Uterus (tissue), 4 donors: Measurements from ENCODE around the gene CDK3. TPM values are rescaled to one million over a fixed set of nuclear protein-coding genes. Genes with fewer than 3 reads are reported as not detected.

Experiments
- DNase-seq, 2 donors: peaks; one replicate each; pipeline ENCODE4 v3.0.0-alpha.2; 2019 to 2020
- H3K27ac ChIP-seq, 2 donors: fragments of 200-600 bp; sonication (generic); 1 replicate in 1 of 2; 2 replicates in 1 of 2; pipeline ENCODE4 v1.5.1; 2016 to 2018
- H3K27me3 ChIP-seq, 2 donors: fragments of 200-600 bp; sonication (generic); one replicate each; pipeline ENCODE4 v1.5.1; 2018 to 2019; ENCODE audit warnings: control low read depth in 1 of 2
- H3K36me3 ChIP-seq, 2 donors: fragments of 200-600 bp; sonication (generic); one replicate each; pipeline ENCODE4 v1.5.1; 2019; ENCODE audit warnings: control low read depth in 1 of 2
- H3K4me1 ChIP-seq, 2 donors: fragments of 200-600 bp; sonication (generic); one replicate each; pipeline ENCODE4 v1.5.1; 2018 to 2019; ENCODE audit warnings: control low read depth in 1 of 2
- H3K4me3 ChIP-seq, 2 donors: fragments of 200-600 bp; sonication (generic); 1 replicate in 1 of 2; 2 replicates in 1 of 2; pipeline ENCODE4 v1.5.1; 2018 to 2019; ENCODE audit warnings: mild to moderate bottlenecking in 1 of 2
- H3K9me3 ChIP-seq, 2 donors: fragments of 200-600 bp; sonication (generic); one replicate each; pipeline ENCODE4 v1.5.1; 2019; ENCODE audit warnings: control low read depth in 1 of 2
- CTCF ChIP-seq, 4 experiments: fragments of 200-600 bp in 2 of 4; fragments of 450-650 bp in 2 of 4; sonication (generic) in 2 of 4; IDR thresholded peaks; one replicate each; pipeline ENCODE4 v1.5.1; 2016 to 2019; ENCODE audit warnings: antibody characterized with exemption in 4 of 4, mild to moderate bottlenecking in 2 of 4, moderate library complexity in 1 of 4
- POLR2A ChIP-seq, 2 donors: fragments of 450-650 bp; IDR thresholded peaks; one replicate each; pipeline ENCODE4 v1.6.1; 2016; ENCODE audit warnings: antibody characterized with exemption in 2 of 2, mild to moderate bottlenecking in 1 of 2, moderate library complexity in 1 of 2
- intact Hi-C: fragments of 100-400 bp; cut with DNase I; formaldehyde crosslinking; loops from one replicate; pipeline ENCODE4 v1.15.1; 2023; ENCODE audit warnings: low total_unique reads
- total RNA-seq, 4 donors: library from RNA; depleted of rRNA in 3 of 4; stranded (reverse); fragments of >200 nt in 3 of 4; gene quantifications; one replicate each; pipeline versions ENCODE4 v1.1.0 to v1.2.4, GENCODE V29; 2014 to 2023
- donor health status: DM: yes; HTN: yes; CAD: no.

CDK3 gene
- total RNA-seq: 10 to 100 TPM in 1 of 4 donors, 1 to 10 TPM in 2, not detected in 1; 8.5 to 10.8 (median 9.6) TPM

- TF ChIP-seq CTCF (IDR thresholded peaks at IDR 0.05) (no peak), POLR2A (IDR thresholded peaks at IDR 0.05) (no peak)
- no peak within 1 kb of the TSS for H3K27ac ChIP-seq
- no peak within 1 kb of the TSS for H3K4me3 ChIP-seq
- H3K36me3 ChIP-seq: no peaks in the 10 kb centered on the region
- no peaks in the 10 kb centered on the region for H3K27me3 ChIP-seq
- no peaks in the 10 kb centered on the region for H3K4me1 ChIP-seq
- no peak for DNase-seq
- H3K9me3 ChIP-seq: no peaks in the 10 kb centered on the region
- intact Hi-C loops: no loop called here
Observed at GRCh38 chr17:76000755-76001521, at the start of gene CDK3. Gene CDK3 (plus strand): TSS chr17:76000855. CDS start chr17:76001426, 571 bp downstream.

DNA sequence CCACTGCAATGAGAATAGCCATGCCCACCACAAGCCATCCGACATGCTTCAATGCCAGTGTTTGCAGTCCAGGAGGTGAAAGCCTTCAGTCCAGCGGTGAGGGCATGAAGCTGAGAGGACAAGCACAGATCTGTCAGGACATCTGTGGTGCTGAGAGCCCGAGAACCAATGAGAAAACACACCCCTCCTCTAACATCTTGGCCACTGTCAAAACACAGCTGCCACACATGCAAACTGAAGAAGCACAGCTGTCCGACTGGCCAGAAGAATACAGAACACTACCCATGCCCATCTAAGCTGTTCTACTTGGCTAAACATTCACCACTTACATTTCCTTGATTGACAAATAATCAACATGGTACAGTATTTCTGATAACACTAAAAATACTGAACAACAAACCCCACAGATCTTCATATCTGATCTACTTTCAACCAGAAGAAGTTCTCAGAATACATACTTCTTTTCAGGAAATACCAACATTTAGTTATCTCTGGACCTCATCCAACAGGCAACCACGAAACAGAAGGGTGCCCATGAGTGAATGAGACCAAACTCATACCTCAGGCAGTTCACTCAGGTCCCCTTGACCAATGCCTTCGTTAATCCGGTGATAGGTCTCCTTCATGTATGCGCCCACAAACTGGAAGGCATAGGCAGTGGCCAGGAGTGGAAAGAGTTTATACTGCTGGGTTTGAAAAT lies 49.6 kb upstream of the CDK3 start:
- Histone ChIP-seq H3K27me3 (no peaks in the 10 kb centered on the region), H3K4me1 (no peaks in the 10 kb centered on the region), H3K36me3 (no peaks in the 10 kb centered on the region), H3K9me3 (no peaks in the 10 kb centered on the region), H3K27ac (no peak overlapping the region), H3K4me3 (no peak overlapping the region)
- no peak for DNase-seq
- intact Hi-C loops: no loop called here
- no peak for TF ChIP-seq CTCF (IDR thresholded peaks at IDR 0.05)
- no peak for TF ChIP-seq POLR2A (IDR thresholded peaks at IDR 0.05)

DNA sequence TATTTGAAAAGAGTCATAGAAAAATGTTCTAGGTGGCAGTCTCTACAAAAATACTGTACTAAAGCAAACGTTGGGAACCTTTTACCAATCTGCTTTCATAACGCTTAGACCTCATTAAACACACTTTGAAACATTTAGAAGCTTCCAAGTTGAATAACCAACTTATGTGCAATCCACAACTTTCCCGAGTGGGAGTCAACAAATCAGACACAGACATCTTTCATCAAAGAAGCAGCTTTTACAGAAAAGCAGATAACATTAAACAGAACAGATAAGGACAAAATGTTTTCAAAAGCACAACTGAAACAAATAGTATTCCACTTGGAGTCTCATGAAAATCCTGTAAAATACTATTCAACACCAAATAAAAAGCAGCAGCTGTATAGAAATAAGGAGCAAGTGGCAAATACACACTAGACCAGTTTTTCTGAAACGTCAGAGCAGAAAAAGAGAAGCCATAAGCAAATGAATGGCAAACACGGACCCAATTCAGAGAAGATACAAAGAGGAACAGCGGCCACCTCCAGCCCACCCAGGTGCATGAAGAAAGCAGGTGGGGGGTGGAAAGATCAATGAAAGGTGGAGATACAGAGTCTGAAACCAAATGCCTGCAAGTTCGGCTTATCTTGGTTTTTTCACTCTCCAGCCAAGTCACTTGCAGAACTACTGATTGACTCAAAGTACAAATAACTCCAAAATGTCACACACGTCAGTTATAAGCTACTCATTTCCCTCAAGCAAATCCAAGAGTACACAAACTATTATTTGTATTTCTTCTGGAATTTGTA lies 41.4 kb upstream of the CDK3 start:
- Histone ChIP-seq H3K27ac (peak overlapping the region in 1 of 2 donors; percentile 44), H3K9me3 (no peaks in the 10 kb centered on the region), H3K27me3 (no peaks in the 10 kb centered on the region), H3K4me1 (no peaks in the 10 kb centered on the region), H3K4me3 (no peak overlapping the region), H3K36me3 (no peaks in the 10 kb centered on the region)
- no peak for DNase-seq
- intact Hi-C loops: no loop called here
- TF ChIP-seq POLR2A (IDR thresholded peaks at IDR 0.05) (no peak), CTCF (IDR thresholded peaks at IDR 0.05) (no peak)

GRCh38 chr17:75959839-75960511 lies 40.7 kb upstream of the CDK3 start:
- TF ChIP-seq CTCF (IDR thresholded peaks at IDR 0.05) (no peak), POLR2A (IDR thresholded peaks at IDR 0.05) (no peak)
- peak overlapping the region in 1 of 2 donors; percentile 43 for H3K27ac ChIP-seq
- no peaks in the 10 kb centered on the region for H3K27me3 ChIP-seq
- DNase-seq: no peak
- no peaks in the 10 kb centered on the region for H3K4me1 ChIP-seq
- H3K4me3 ChIP-seq: no peak overlapping the region
- H3K36me3 ChIP-seq: no peaks in the 10 kb centered on the region
- intact Hi-C loops: no loop called here
- no peaks in the 10 kb centered on the region for H3K9me3 ChIP-seq
